NCI-H1105 treated with DMSO at 0.1 percent for 48 hours (cell line): Measurements from ENCODE around the gene PDXK.
A peak's percentile ranks its signal among the peaks of the same experiment; 100 is the strongest.
"Not testable (repeated sequence)": the region's sequence is repeated elsewhere in the genome, so short reads cannot be mapped to it uniquely, and the experiment has no call there.

Source experiments
- DNase-seq: peaks from one replicate; lab custom pipeline; 2025; lab: John Stamatoyannopoulos, UW

The PDXK gene

DNA sequence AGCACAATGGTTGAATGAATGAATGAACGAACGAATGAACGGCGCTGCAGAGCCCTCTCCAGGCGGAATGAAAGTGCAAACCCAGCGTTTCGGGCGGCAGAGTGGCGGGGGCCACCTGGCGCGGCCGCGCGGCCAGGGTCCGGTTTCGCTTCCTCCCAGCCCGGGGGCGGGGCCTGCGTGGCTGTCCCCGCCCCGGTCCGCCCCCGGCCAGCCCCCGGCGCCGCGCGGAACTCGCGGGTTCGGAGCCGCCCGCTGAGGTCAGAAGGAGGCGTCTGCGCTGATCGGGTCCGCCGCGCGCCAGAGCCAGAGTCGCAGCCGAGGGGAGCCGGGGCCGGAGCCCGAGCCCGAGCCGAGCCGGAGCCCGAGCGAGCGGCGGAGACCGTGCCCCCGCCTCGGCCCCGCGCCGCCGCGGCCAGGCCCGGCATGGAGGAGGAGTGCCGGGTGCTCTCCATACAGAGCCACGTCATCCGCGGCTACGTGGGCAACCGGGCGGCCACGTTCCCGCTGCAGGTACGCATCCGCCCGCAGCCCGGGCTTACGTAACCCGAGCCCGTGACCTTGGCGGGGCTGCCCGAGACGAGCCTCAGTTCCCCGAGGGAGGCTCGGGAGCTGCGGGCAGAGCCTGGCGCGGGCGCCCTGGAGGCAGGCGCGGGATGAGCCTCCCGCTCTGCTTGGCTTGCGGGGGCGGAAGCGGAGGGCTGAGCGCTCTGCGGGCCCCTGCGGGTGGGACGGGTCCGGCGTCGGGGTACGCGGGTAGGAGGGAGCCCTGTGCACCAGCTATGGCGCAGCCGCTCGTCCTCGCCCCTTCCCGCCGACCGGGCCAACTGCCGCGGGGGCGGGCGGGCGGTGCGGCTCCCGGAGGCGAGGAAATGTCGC lies at the start of gene PDXK:
PDXK (plus strand) TSS at position 258 of the 876 bp plus-strand sequence; CDS start at position 424, 166 bp downstream.
- DNase-seq: peak; percentile 57

DNA sequence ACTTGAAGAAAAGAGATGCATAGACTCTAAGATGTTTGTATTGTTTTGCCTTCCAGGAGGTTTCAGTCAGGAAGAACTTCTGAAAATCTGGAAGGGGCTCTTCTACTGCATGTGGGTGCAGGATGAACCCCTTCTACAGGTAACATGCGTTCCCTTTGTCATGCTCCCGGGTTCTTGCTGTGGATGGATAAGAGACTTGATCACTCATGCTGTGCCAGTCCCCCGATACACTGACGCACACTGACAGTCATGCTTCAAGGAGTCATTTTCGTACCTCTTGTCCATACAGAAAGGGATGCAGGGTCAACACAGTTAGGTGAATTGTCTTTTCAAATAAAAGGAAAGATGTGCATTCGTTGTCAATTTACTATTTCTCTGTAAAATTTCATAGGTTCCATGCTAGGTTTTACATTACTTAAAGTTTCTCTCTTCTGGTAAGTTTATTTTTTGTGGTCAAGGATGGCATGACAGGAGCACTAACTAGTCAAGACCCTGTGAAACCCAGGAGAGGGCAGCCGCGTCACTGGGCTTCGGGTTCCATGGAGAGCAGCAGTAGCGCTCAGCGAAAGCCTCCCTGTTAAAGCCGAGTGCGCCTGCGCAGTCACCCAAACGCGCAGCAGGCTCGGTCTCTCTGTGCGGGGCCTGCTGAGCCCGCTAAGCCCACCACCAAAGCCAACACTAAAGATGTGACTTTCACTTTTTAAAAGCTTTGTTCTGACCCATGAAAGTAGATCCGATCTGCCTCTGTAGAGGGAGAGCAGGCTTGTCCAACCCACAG lies 48.9 kb upstream of the PDXK start:
- DNase-seq: no peak

DNA sequence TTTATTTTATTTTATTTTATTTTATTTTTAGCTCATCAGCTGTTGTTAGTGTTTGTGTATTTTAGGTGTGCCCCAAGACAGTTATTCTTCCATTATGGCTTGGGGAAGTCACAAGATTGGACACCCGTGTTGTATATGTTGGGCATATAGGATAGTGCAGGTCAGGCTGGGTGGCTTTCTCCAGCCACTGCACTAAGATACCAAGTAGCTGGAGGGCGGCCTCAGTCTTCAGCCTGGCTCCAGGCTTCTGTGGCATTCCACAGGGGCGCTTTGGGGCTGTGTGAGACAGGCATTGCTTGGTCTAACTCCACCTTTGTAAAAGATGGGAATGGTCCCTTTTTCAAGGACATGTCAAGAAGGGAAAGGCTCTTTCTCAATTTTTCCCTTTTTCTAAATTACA lies 43.1 kb upstream of the PDXK start:
- no peak for DNase-seq

DNA sequence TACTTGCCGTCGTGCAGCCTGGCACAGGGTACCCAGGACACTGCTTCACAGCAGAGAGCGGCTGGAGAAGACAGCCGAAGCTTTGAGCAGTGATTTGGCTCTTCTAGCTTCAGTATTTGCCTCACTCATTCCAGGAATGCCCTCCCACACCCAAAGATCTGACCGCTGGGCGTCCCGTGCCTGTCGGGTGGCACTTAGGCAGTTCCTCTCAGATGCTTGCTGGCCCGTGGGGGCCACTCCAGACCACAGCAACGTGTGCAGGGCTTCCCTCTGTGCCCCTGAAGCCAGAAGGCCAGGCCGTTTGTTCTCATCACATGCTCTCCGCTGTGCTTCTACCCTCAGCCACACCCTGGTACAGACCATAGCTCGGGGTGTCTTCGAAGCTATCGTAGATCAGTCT lies 42.5 kb upstream of the PDXK start:
- DNase-seq: no peak

DNA sequence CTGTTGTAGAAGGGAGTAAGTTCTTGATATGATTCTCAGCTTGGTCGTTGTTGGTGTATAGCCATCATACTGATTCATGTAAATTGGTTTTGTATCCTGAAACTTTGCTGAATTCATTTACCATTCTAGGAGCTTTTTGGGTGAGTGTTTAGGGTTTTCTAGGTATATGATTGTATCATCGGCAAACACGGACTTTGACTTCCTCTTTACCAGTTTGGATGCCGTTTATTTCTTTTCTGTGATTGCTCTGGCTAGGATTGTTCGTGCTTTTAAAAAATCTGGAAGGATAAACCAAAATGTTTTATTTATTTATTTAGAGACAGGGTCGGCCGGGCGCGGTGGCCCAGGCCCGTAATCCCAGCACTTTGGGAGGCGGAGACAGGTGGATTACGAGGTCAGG lies 39.0 kb upstream of the PDXK start:
- no peak for DNase-seq

DNA sequence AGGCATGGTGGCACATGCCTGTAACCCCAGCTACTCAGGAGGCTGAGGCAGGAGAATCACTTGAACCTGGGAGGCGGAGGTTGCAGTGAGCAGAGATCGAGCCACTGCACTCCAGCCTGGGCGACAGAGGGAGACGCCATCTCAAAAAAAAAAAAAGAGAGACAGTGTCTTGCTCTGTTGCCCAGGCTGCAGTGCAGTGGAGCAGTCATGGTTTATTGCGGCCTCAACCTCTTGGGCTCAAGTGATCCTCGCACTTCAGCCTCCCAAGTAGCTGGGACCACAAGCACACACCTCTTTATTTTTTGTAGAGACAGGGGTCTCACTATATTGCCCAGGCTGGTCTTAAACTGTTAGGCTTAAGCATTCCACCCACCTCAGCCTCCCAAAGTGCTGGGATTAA lies 38.5 kb upstream of the PDXK start:
- not testable (repeated sequence) for DNase-seq

DNA sequence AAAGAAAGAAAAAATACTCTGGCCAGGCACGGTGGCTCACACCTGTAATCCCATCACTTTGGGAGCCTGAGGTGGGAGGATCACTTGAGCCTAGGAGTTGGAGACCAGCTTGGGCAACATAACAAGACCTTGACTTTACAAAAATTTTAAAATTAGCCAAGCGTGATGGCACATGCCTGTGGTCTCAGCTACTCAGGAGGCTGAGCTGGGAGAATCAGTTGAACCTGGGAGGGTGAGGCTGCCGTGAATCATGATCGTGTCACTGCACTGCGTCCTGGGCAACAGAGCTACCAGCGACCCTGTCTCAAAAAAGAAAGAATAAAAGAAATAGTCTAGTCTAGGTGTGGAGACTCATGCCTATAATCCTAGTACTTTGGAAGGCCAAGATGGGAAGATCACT lies 37.3 kb upstream of the PDXK start:
- DNase-seq: no peak

DNA sequence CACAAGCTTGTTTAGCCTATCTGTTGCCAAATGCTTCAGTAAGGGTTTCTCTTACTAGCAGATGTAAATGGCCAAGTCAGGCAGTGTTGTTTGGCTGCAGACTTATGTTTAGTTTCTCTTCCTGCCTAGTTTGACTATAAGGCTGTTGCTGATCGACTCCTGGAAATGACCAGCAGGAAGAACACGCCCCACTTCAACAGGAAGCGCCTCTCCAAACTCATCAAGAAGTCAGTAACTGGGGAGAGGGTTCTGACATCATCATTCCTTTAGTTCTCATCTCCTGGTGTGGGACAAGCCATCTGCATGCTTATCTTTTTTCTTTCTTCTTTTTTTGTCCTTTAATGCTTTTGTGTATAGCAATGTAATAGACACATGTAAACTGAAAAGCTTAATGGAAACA lies 34.5 kb upstream of the PDXK start:
- DNase-seq: no peak

DNA sequence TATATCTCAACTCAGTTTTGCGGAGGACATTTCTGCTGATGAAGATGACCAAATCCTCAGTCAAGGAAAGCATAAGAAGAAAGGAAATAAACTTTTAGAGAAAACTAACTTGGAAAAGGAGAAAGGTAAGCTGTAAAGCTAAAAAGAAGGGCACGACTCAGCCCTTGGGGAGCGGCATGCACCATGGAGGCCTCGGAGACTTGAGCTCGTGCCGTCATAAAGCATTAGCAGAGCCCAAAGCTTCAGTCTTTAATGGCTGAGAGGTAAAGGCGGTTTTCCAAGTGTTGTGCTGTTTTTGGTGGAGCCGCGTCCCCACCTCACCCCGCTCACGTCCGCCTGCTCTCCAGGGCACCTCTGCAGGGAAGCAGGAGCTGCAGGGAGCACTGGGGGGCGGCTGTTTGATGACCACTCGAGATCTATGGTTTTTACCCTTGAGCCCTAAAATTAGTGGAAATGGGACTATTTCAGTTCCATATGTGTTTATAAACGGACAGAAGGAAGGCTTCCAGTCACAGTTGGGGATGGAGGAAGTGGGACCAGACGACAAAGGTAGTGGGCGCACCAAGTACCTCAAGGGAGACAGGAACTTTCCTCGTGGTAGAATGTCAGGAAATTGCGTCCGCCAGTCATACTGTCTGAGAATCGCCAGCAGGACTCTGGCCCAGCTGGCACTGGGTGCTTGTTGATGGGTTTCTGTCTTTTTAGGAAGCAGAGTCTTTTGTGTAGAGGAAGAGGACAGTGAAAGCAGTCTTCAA lies 31.9 kb upstream of the PDXK start:
- DNase-seq: no peak

DNA sequence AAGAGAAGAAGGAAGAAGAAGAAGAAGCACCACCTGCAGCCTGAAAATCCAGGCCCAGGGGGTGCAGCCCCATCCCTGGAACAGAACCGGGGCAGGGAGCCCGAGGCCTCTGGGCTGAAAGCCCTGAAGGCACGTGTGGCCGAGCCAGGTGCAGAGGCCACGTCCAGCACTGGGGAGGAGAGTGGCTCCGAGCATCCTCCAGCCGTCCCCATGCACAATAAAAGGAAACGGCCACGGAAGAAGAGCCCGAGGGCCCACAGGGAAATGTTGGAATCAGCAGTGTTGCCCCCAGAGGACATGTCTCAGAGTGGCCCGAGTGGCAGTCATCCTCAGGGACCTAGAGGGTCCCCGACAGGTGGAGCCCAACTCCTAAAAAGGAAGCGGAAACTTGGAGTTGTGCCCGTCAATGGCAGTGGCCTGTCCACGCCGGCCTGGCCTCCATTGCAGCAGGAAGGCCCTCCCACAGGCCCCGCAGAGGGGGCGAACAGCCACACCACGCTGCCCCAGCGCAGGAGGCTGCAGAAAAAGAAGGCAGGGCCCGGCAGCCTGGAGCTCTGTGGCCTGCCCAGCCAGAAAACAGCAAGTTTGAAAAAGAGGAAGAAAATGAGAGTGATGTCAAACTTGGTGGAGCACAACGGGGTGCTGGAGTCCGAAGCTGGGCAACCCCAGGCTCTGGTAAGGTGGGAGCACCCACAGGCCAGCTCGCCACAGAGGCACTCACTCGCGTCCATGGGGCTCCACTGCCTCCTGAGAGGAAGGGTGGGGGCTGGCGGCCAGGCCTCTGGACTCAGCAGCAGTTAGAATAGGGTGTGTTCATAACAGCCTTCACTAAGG lies 31.1 kb upstream of the PDXK start:
- DNase-seq: no peak

DNA sequence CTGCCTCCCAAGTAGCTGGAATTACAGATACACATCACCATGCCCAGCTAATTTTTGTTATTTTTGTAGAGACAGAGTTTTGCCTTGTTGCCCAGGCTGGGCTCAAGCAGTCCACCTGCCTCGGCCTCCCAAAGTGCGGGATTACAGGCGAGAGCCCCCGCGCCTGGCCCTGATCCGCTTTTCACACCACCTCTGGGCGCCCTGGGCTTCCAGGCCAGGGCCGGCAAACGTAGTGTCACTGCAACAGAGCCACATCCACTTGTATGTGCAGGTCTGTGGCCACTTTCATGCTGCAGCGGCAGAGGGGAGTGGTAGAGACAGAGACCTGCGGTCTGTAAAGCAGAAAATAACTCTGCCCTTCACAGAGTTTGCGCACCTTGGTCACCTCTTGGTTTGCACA lies 30.0 kb upstream of the PDXK start:
- no peak for DNase-seq

DNA sequence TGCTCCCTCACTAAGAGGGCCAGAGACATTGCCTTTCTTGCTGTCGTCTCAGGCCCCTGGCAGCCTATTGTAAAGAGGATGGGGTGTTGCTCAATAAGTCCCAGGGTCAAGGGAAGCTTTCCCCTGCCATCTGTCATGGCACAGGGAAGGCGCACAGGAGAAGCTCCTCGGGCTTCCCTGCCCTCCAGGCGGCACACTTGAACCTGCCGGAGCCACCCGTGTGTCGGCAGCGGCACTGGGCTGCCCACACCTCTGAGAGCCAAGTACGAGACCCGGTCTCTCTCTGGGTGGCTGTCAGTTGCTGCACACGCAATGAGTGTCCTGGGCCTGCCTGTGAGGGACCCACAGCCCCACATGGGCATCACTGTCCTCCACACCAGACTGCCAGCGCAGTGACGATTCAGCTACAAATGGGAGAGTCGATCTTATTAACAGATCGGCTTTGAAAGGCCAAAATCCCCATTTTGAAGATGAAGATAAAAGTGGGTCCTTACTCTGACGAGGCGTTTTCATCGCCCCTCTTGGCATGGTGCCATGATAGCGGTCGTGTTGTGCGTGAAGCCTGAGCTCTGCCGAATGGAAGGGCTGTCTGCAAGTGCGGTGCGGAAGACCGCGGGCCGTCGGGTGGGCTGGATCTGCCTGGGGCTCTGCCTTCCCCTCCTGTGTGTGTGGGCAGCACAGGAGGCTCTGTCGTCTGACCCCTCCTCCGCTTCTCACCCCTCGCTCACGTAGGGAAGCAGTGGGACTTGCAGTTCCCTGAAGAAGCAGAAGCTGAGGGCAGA lies 29.2 kb upstream of the PDXK start:
- DNase-seq: no peak

DNA sequence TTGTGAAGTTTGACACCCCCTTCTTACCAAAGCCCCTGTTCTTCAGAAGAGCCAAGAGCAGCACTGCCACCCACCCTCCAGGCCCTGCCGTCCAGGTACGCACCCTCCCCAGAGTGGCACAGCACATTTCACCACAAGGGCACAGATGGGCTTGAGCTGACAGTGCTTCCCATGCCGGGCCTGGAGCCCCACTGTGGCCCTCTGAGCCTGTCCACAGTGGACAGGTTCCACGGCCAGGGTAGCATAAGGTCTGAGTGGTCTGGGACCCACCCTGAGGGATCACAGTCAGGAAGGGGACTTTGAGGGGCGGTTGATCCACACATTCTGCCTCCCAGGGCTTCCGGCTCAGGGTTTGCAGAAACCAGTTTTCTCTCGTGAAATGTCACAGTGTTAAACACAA lies 28.6 kb upstream of the PDXK start:
- no peak for DNase-seq

DNA sequence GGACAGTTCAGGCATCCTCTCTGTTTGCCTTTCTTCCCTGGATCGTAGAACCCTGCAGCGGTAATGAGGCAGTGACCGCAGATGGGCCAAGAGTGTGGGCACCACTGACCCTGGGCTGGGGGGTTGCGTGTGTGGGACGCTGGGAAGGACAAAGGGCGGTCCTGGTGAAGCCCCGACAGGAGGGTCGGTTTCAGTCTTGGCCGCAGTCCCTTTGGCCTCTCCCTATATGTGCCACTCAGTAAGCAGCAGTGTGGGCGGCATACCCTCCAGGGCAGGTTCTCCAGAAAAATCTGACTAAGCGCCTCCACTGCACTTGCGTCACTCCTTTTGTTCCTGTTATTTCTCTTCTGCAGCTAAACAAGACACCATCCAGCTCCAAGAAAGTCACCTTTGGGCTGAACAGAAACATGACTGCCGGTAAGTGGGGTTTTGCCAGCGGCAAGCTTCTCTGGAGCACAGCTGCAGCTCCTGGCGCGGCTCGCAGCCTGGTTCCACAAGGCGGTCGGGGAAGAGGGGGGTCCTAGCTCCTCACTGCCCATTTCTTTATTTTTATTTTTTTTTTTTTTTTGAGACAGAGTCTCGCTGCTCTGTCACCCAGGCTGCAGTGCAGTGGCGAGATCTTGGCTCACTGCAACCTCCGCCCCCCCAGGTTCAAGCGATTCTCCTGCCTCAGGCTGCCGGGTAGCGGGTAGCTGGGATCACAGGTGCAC lies 27.7 kb upstream of the PDXK start:
- DNase-seq: no peak

DNA sequence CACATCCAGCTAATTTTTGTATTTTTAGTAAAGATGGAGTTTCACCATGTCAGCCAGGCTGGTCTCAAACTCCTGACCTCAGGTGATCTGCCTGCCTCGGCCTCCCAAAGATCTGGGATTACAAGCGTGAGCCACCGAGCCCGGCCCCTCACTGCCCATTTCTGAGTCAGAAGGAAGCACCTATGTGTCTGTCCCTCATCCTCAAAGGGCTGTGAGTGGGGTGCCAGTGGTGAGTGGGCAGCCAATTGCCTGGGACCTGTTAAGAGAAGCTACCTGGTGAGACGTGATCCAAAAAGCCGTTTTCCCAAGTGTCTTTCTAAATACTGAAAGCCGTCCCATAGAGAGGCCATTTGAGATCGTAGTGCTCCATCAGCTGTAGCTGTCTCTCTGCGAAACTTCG lies 27.1 kb upstream of the PDXK start:
- no peak for DNase-seq

DNA sequence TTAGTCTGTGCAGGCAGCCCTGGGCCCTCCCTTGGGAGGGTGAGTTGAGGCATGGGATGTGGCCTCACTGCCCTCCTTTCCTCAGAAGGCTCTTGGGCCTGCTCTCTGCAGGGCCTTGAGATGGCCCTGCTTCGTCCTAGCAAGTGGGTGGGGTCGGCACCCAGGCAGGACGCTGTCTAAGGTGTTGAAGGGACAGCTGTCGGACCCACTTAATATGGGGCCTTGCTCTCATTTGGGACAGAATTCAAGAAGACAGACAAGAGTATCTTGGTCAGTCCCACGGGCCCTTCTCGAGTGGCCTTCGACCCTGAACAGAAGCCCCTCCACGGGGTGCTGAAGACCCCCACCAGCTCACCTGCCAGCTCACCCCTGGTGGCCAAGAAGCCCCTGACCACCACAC lies 26.0 kb upstream of the PDXK start:
- DNase-seq: no peak

DNA sequence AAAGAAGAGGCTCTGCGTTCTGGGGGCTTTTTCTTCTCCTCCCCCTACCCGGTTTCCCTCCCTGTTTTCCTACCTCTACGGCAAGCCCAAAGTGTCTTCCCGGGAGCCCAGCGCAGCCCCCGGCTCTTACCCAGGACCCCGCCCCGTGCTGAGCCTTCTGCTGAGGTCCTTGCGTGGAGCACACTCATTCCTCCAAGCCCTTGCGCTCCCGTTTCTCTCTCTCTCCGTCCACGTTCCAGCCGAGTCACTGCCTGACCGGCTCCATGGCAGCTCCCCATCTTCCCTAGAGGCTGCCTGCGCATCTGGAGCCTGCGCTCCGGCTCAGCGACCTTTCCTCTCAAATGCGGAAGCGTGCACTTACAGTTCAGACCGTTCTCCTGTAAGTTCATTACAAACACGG lies 24.9 kb upstream of the PDXK start:
- no peak for DNase-seq

DNA sequence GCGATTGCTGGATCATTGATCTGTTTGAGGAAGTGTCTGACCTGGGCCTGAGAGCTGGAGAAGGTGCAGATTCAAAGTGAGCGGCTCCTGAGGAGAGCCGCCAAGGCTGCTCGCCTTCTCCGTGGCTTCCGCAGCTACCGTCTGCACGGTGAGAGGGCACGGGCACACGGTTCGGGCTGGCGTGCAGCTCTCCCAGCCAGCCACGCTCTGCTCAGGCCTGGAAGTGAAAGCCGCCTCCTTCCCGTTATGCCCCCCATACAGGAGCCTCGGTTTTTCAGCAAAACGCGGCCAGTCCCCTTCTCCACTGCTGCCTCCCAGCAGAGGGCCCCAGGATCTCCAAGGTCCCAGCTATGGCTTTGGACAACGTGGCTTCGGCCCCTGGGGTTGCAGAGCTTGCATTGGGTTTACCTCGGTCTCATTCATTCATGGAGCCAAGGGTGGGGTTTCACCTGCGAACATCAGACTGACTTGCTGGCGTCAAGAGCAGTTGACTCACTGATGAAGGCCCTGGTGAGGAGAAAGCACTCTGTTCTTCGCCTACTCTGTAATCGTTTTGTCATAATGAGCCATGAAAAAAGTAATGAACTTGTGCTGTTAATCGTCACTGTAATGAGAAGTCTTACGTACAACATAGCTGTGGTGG lies 24.4 kb upstream of the PDXK start:
- no peak for DNase-seq

DNA sequence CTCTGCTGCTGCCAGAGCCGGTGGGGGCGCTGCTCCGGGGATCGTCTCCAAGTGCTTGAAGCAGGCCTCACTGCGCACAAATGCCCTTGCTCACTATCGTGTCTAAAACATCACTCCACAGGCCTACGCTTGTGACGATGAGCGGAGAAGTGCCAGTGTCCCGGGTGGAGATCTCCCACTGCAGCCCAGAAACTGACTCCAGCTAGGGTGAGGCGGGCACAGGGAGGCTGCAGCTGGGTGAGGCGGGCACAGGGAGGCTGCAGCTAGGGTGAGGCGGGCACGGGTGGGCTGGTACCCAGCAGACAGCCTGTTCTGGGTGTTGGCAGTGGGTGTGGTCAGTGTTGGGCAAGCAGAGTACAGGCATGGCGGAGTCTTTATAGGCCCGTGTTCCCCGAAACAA lies 22.7 kb upstream of the PDXK start:
- no peak for DNase-seq
